ENCODE results near the gene TRIM31.
A peak's percentile ranks its signal among the peaks of the same experiment; 100 is the strongest.

Gene TRIM31

GRCh38 chr6:30075094-30075789, 37.6 kb downstream of the TRIM31 start, which contains the start of gene RNF39:
TSS of gene RNF39 (minus strand) at chr6:30075769. CDS start at chr6:30075585, 184 bp downstream.
- DNase-seq (ENCODE audit: low spot score) = no peak

- no peak for DNase-seq (ENCODE audit: low spot score)
These were observed 38.4 kb downstream of the TRIM31 start for GRCh38 chr6:30074331-30075093.

GRCh38 chr6:30073489-30074235, 39.2 kb downstream of the TRIM31 start:
- DNase-seq (ENCODE audit: low spot score) = no peak

- DNase-seq (ENCODE audit: low spot score) = no peak
These were observed 41.0 kb downstream of the TRIM31 start for GRCh38 chr6:30071858-30072257.

GRCh38 chr6:30071081-30071818, 41.6 kb downstream of the TRIM31 start:
- no peak for DNase-seq (ENCODE audit: low spot score)

GRCh38 chr6:30067460-30068139, 45.3 kb downstream of the TRIM31 start:
- DNase-seq (ENCODE audit: low spot score) = no peak

GRCh38 chr6:30066577-30067459, 46.1 kb downstream of the TRIM31 start, which contains the start of gene PPP1R11:
TSS of gene PPP1R11 (plus strand) at chr6:30067198. CDS start at chr6:30067411, 213 bp downstream.
- peak; percentile 99 for DNase-seq (ENCODE audit: low spot score)

GRCh38 chr6:30066082-30066481, 46.8 kb downstream of the TRIM31 start:
- no peak for DNase-seq (ENCODE audit: low spot score)

- DNase-seq (ENCODE audit: low spot score) = no peak
These were observed 49.6 kb downstream of the TRIM31 start for GRCh38 chr6:30063315-30063714.

- no peak for DNase-seq (ENCODE audit: low spot score)
These were observed 50.3 kb downstream of the TRIM31 start for GRCh38 chr6:30062471-30063178.

GRCh38 chr6:30061858-30062458, 50.9 kb downstream of the TRIM31 start:
- DNase-seq (ENCODE audit: low spot score) = peak; percentile 57

- DNase-seq (ENCODE audit: low spot score) = peak; percentile 97
These were observed 51.6 kb downstream of the TRIM31 start, which contains the start of gene POLR1H for GRCh38 chr6:30061092-30061857. TSS of gene POLR1H (plus strand) at chr6:30061265. CDS start at chr6:30061525, 260 bp downstream.

GRCh38 chr6:30060606-30061091, 52.2 kb downstream of the TRIM31 start:
- no peak for DNase-seq (ENCODE audit: low spot score)

- DNase-seq (ENCODE audit: low spot score) = no peak
These were observed 57.4 kb downstream of the TRIM31 start for GRCh38 chr6:30055513-30055912.

GRCh38 chr6:30053682-30054081, 59.2 kb downstream of the TRIM31 start:
- no peak for DNase-seq (ENCODE audit: low spot score)

Data from hematopoietic multipotent progenitor cell treated with erythropoietin and hydrocortisone succinate and interleukin-3 and kit ligand, for 17 days (in vitro differentiated cells).